ENCODE results near the gene RAP1GAP2.

The RAP1GAP2 gene

GRCh38 chr17:2950846-2951245 lies 154.6 kb downstream of the RAP1GAP2 start:
- DNase-seq, result no peak

GRCh38 chr17:2952174-2952845 lies 156.1 kb downstream of the RAP1GAP2 start:
- no peak for DNase-seq

GRCh38 chr17:2954898-2955445 lies 158.7 kb downstream of the RAP1GAP2 start:
- DNase-seq, result no peak

GRCh38 chr17:2955931-2956582 lies 159.8 kb downstream of the RAP1GAP2 start:
- DNase-seq, result no peak

- no peak for DNase-seq
Measured at GRCh38 chr17:2957631-2958286, 161.5 kb downstream of the RAP1GAP2 start.

GRCh38 chr17:2958706-2959222 lies 162.5 kb downstream of the RAP1GAP2 start:
- no peak for DNase-seq

GRCh38 chr17:2959371-2960130 lies 163.3 kb downstream of the RAP1GAP2 start:
- no peak for DNase-seq

- DNase-seq, result no peak
Measured at GRCh38 chr17:2961446-2961845, 165.2 kb downstream of the RAP1GAP2 start.

- no peak for DNase-seq
Measured at GRCh38 chr17:2962236-2962635, 166.0 kb downstream of the RAP1GAP2 start.

GRCh38 chr17:2962729-2963128 lies 166.5 kb downstream of the RAP1GAP2 start:
- no peak for DNase-seq

GRCh38 chr17:2963332-2964027 lies 167.2 kb downstream of the RAP1GAP2 start:
- no peak for DNase-seq

GRCh38 chr17:2964028-2964356 lies 167.8 kb downstream of the RAP1GAP2 start:
- DNase-seq, result no peak

GRCh38 chr17:2964370-2964769 lies 168.1 kb downstream of the RAP1GAP2 start:
- DNase-seq, result no peak

- DNase-seq, result no peak
Measured at GRCh38 chr17:2964831-2965230, 168.6 kb downstream of the RAP1GAP2 start.

GRCh38 chr17:2965621-2966595 lies 169.7 kb downstream of the RAP1GAP2 start:
- no peak for DNase-seq

- DNase-seq, result no peak
Measured at GRCh38 chr17:2967515-2967914, 171.3 kb downstream of the RAP1GAP2 start.

- no peak for DNase-seq
Measured at GRCh38 chr17:2971851-2972250, 175.6 kb downstream of the RAP1GAP2 start.

GRCh38 chr17:2972749-2973148 lies 176.5 kb downstream of the RAP1GAP2 start:
- DNase-seq, result no peak

- DNase-seq, result no peak
Measured at GRCh38 chr17:2974347-2974746, 178.1 kb downstream of the RAP1GAP2 start.

GRCh38 chr17:2975469-2975958 lies 179.3 kb downstream of the RAP1GAP2 start:
- DNase-seq, result no peak

GRCh38 chr17:2977157-2977556 lies 180.9 kb downstream of the RAP1GAP2 start:
- DNase-seq, result no peak
